Mucosa of gallbladder (tissue), 1 donor: Measurements from ENCODE around the gene CFAP53. TPM values are rescaled to one million over a fixed set of nuclear protein-coding genes. Genes with fewer than 3 reads are reported as not detected.
"Not testable (repeated sequence)": the region's sequence is repeated elsewhere in the genome, so short reads cannot be mapped to it uniquely, and the experiment has no call there.

Experiments
- DNase-seq: peaks from one replicate; pipeline ENCODE4 v3.0.0-alpha.2; 2020; ENCODE audit warnings: low spot score
- total RNA-seq: library from RNA; stranded (reverse); gene quantifications from one replicate; pipeline ENCODE4 v1.2.1, GENCODE V29; 2021
- donor health status: DM: no; HTN: no; CAD: no.

Gene CFAP53, protein sequence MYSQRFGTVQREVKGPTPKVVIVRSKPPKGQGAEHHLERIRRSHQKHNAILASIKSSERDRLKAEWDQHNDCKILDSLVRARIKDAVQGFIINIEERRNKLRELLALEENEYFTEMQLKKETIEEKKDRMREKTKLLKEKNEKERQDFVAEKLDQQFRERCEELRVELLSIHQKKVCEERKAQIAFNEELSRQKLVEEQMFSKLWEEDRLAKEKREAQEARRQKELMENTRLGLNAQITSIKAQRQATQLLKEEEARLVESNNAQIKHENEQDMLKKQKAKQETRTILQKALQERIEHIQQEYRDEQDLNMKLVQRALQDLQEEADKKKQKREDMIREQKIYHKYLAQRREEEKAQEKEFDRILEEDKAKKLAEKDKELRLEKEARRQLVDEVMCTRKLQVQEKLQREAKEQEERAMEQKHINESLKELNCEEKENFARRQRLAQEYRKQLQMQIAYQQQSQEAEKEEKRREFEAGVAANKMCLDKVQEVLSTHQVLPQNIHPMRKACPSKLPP
- 1.5 TPM for total RNA-seq

DNA sequence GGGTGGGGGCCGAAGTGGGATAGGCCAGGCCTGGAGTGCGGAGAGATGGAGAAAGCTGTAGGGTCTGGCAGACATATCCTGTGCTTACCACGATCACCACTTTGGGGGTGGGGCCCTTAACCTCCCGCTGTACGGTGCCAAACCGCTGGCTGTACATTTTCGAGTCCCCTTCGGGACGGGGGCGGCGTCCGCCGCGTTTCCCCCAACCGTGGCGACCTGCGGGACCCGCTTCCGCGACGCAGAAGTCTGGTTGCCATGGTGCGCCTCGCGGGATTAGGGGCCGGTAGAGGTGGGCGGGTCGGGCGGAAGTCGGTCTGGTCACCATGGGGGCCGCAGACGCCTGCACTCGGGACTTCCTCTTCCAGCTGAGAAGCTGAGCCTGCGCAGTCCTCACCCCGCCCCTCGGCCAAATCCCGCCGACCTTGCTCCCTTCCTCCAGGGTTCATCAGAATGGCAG, at the start of gene CFAP53:
Gene CFAP53, minus strand, starts transcription at position 248 of the 457 bp plus-strand sequence. Its CDS starts 91 bp downstream, at position 157.
- peak; percentile 92 for DNase-seq

DNA sequence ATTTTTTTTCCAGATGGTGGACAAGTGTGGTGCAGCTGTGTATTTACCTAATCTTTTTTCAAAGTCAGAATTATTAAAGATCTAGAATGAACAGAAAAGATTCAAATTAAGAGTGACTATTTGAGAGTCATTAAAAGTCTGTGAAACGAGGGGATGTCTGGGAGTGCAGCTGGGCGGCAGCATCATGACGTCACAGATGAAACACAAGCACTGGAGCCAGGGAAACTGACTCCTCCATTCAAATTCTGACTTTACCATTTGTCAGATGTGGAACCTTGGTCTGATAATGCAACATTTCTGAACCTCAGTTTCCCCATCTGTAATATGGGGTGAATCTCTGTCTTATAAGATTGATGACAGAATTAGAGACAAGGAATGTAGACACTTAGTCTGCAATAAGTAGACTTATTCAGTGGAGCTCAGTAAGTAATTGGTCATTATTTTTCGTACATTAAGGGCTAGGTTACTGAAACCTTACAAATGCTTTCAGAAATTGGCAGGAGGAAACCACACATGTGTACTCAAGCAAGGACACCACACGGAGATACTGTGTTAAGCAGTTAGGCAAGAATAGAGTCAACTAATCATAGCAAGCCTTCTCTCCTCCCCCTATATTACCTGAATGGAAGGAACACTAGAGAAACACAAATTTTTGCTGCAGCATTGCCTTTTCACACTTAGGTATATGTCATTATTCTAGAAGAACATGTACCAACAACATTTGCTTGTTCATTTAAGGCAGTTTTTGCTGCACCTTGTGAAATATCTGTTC, 49.0 kb upstream of the CFAP53 start:
- DNase-seq = no peak

DNA sequence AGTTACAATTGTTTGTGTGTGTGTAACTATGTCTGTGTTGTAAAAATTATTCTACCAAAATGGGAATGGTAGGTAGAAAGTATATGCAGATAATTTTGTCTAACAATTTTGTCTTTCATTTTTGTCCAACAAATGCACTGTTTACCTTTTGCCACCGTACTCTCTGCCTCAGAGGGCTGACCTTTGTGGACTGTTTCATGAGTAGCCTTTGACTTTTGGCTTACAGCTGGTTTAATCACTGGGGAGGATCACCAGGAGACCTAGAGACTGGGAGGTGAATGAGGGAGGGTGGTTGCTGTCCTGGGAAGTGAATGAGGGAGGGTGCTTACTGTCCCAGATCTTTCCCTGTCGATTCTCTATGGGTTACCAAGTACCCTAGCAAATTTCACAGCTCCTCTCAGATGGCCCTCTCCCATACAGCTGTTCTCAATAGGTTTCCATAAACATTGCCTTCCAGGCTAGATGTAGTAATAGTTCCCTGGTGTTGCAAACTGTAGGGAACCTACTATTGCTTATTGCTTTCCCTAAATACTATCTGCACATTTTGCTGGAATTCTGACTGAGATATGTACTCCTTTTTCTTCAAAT, 47.7 kb upstream of the CFAP53 start:
- DNase-seq = no peak

DNA sequence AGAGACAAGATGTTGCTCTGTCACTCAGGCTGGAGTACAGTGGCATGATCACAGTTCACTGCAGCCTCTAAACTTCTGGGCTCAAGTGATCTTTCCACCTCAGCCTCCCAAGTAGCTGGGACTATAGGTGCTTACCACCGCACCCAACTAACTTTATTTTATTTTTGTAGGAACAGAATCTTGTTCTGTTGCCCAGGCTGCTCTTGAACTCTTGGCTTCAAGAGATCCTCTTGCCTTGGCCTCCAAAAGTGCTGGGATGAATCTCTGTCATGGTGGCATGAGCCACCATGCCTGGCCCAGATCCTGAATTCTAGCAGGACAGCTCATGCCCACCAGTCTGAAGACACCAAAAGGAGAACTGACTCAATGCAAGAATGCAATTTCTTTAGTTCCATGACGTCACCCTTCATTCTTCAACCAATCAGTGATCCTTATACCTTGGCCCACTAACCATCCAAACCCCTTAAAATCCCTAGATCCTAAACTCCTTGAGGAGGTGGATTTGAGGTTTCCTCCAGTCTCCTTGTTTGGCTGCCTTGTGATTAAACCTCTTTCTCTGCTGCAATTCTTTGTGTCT, 46.8 kb upstream of the CFAP53 start:
- DNase-seq = no peak

DNA sequence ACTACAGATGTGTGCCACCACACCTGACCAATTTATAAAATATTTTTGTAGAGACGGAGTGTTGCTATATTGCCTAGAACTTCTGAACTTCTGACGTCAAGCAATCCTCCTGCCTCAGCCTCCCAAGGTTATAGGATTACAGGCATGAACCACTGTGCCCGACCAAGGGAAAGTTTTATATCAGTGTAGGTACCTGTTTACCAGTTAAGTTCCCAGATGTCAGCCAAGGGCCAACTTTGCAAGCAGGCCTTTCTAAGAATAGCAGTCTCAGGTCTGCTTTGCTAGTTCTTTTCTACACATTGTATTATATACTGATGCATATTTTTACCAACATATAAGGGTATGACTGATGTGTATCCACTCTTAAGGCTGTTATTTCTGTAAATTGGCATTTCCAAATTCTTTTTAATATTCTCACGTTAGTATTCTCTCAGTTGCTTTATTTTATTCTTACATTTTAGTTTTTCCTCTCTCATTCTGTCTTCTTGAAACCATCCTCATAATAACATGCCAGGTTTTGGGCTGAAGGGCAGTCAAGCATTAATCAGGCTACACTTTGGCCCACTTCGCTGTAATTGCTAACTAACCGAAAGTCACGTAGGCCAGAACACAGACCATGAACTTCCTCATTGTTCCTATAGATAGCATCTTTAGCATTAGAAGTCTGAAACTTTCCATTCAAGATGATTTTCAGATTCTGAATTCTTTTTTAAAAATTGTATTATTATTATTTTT, 46.2 kb upstream of the CFAP53 start:
- DNase-seq = no peak

DNA sequence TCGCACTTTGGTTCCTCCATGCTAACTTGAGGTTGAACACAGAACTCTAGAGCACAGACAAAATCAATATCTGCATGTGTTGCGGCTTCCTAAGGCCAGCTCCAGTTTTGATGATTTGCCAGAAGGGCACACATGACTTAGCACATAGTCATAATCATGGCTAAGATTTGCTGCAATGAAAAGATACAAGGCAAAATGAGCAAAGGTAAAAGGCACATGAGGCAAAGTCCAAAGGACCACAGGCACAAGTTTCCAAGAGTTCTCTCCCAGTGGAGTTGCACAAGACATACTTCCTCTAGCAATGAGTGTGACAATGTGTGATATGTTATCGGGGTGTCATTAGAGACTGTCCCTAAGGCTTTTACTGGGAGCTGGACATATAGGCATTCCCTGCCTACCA, 45.4 kb upstream of the CFAP53 start:
- peak; percentile 61 for DNase-seq

DNA sequence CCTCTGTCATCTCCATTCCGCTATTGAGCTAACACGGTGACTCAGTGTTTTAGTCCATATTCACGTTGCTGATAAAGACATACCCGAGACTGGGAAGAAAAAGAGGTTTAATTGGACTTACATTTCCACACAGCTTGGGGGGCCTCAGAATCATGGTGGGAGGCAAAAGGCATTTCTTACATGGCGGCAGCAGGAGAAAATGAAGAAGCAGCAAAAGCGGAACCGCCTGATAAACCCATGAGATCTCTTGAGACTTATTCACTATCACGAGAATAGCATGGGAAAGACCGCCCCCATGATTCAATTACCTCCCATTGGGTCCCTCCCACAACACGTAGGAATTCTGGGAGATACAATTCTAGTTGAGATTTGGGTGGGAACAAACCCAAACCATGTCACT, 43.8 kb upstream of the CFAP53 start:
- DNase-seq = no peak

DNA sequence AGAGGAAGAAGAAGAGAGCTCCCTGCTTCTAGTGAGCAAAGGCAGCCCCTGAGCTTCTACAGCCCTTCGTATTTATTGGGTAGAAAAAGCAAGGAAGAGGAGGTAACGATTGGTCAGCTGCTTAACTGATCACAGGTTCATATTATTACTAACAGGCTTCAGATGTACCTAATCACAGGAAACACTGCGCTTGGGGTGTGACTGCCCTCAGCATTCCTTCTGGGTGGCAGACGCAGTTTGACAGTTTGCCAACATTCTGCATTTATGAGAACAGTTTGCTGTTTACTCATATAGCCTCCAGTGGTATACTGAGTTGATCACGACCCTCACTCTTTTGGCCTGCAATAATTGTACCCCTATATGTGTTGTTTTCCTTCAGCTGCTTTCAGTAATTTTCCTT, 42.6 kb upstream of the CFAP53 start:
- not testable (repeated sequence) for DNase-seq

DNA sequence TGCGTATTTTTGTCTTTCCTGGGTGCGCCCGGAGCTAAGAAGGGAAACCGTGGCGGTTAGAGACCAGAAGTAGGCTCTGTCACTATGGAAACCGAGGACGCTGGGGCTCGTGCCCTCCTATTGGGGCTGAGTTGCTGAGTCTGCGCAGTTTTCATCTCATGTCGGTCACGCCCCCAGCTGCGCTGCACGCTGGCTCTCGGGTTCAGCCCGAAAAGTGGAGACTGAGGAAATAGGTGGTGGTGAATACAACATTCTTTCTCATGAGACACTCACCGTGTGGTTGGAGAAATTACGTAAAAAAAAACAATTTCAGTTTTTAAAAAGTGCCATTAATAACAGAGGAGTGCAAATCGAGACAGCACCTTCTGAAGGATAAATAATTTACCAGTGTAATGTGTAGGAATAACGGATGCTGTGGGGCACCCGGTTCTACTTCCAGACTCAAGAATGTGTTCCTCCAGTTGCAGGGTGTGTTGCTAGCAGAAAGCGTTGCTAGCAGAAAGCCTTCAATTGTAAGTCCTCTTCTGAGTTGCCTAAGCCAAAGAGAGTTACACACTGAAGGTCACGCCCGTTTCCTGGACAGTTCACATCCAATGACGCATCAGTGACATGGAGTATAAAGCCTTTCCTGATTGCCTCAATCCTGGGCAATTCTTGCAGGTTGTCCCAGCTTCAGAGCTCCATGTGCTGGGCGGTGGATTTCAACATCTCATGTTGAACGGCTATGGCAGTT, 41.6 kb upstream of the CFAP53 start:
- peak; percentile 94 for DNase-seq

DNA sequence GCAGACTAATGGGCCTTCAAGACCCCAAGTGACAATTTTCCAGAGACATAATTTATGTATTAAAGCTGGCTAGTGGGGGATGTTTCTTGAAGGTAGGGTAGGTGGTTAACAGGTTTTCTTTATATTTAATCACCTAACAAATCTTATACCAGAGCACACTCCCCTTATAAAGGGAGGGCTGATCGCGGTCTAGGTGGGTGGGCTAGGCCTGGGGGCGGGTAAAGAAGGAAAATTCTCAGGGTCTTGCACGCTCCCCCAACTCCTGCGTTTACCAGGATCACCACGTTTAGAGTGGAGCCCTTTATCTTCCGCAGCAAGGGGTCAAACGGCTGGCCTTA, 41.1 kb upstream of the CFAP53 start:
- DNase-seq = no peak

DNA sequence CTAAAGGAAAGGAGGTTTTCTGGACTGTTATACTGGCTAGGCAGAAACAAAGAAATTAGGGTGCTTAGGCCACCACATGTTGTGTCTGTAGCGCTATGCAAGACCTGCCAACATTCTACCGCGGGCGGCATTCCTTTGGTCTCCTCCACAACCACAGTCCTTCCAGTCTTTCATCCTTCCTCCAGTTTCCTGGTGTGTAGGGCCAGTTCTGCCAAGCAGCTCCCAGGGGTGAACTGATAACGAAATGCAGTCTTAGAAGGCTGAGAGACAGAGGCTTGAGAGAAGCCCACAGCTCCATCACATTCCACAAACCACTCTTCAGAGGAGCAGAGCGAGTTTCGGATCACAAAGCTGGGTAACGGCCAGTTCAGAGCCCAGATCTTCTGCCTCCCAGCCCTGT, 40.6 kb upstream of the CFAP53 start:
- DNase-seq = no peak

DNA sequence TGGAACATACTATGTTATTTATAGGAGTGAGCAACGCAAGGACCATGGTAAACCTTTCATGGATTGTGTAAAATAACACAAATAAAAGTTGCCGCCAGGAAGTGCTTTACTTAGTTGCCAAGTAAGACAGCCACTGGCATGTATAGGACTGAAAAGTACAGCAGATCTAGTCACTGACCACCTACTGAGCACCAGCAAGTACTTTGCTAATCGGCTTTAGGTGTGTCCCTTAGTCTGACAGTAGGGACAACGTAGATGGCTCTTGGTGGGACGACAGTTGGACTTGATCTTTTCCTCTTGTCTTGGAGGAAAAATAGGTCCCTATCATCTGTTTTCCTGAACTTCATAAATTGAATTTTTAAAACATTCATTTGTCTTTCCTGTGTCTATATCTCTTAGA, 34.8 kb upstream of the CFAP53 start:
- DNase-seq = no peak

DNA sequence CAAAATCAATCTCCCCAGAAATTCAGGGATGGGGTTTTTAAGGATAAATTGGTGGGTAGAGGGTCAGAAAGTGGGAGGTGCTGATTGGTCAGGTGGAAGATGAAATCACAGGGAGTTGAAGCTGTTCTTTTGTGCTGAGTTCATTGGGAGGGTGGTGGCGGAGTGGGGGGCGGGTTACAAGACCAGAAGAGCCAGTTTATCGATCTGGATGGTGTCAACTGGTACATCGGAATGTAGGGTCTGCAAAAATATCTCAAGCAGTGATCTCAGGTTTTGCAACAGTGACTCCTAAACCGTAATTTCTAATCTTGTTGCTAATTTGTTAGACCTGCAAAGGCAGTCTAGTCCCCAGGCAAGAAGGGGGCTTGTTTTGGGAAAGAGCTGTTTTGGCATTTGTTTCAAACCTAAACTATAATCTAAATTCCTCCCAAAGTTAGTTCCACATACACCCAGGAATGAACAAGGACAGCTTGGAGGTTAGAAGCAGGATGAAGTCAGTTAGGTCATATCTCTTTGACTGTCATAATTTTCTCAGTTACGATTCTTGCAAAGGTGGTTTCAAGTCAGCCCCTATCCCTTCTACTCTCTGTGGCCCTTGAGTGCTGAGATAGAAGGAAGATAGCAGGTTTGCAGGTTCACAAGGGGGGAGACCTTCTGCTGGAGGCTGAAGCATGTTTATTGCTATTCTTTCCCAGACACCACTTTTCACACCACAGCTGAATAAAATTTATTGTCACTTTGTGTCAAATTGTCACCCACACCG, 33.5 kb upstream of the CFAP53 start:
- no peak for DNase-seq

DNA sequence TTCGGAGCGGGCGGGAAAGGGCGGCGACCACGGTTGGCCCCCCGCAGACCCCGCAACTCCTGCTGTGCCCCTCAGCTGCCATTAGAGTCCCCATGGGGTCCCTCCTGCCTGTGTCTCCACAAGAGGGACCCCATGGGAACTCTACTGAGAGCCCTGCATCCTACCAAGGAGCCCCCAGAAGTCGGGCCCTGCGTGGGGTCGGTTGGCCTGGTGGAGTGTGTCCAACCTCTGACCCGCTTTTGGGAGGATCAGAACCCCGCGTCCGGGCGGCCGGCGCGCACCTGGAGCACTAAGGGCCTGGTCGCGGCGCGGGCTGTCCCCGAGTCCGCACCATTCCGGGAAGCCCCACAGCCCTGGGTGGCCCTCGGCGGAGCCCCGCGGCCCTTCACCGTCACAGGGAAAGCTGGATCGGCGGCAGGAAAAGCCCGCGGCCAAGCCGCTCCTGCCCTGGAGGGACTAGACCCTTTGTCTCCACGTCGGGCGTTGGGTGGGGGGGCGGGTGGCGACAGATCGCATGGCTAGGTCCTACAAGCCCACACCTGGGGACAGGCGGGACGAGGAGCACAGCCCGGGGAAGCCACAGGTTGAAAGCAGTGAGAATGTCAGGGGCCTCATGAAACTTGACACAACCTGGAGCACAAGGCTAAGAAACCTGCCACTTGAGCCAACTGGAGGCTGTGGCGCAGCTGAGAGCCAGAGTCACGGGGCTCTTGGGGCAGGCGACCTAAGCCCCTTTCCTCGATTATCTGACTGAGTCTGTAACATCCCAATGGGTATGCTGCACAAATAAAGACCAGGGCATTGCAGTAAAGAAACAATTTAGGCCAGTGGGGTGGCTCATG, 32.4 kb upstream of the CFAP53 start:
- no peak for DNase-seq

DNA sequence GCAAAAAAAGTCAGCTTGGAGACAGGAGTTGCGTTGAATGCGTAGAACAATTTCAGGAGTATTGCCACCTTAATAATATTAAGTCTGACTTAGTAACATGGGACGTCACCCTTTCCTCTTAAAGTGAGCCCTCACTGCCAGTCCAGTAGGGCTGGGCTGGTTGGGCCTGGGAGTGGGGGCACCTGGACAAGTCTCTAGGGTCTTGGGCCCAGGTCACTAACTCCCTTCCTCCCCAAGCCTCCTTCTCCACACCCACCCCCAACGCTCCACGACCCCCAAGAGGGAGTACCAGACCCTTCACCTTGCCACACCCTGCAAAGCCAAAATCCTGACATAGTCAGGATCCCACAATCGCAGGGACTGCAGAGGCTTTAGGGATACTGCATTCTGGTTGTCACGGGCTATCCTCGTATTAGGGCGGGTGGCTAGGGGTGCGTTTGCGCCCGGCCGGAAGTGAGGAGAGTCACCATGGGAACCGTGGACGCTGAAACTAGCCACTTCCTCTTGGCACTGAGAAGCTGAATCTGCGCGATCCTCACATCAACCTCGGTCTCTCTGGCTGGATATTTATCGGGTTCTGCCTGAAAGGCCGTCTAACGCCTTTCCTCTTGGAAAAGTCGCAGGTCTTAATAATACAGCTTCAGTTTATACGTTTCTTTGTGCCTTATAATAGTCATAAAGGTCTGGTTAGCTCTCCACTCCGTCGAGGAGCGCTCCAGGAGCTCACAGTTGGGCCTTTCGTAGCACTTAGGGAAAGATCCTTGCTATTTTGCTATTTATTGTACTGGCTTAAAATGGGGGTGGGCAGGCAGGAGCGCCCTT, 31.5 kb upstream of the CFAP53 start:
- DNase-seq = peak; percentile 84

DNA sequence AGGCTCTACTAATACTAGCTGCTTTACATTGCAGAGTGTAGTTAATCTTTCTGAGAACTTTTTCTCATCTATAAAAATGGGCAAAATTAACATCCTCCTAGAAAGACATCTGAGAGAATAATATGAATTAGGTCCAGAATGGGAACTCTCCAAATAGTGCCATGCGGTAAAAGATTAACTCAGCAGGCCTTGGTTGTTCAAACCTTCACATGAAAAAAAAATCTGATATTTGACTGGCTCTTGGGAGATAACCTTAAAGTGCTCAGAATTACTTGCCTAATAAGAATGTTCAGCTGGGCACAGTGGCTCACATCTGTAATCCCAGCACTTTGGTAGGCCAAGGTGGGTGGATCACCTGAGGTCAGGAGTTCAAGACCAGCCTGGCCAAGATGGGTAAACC, 26.7 kb upstream of the CFAP53 start:
- no peak for DNase-seq

DNA sequence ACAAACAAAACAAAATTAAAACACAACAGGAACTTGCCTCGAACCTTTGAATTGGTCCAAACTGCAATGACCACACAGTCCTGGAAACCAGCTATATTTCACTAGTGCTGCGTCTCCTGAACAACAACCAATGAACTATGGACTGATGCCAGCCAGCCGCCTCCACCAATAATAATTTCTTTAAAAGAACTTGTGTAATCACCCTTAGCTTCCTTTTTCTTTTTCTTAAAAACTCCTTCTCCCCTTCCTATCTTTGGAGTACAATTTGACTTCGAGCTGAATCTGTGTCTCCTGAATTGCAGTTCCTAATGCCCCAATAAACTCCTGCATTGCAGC, 22.8 kb upstream of the CFAP53 start:
- no peak for DNase-seq

DNA sequence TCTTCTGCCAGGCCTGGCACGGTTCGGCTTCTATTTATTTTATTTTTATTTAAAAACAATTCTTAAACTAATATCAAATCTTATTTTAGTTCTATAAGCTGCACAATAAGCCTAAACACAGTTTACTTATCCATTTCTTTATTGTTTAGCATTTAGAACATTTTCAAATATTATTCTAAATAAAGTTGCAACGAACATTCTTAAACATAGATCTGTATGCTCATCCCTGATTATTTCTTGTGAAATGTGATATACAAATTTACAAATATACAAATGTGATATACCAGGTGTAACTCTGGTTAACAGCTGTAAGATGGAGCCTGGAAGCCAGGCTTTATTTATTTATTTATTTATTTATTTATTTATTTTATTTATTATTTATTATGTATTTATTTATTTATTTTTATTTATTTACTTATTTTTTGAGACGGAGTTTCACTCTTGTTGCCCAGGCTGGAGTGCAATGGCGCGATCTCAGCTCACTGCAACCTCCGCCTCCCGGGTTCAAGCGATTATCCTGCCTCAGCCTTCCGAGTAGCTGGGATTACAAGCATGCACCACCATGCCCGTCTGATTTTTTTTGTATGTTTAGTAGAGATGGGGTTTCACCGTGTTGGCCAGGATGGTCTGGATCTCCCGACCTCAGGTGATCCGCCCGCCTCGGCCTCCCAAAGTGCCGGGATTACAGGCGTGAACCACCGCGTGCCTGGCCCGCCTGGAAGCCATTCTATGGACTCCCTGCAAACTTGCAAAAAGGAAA, 22.2 kb upstream of the CFAP53 start:
- not testable (repeated sequence) for DNase-seq
